GM23338 (cell line): ENCODE data around the gene PEPD. TPM values are rescaled to one million over a fixed set of nuclear protein-coding genes. Genes with fewer than 3 reads are reported as not detected.

ENCODE experiments used
- ATAC-seq: fragments of 200-7000 bp; cut with Tn5 transposase; 3 replicates; pipeline ENCODE4 v1.9.1; 2020
- DNase-seq: peaks from one replicate; pipeline ENCODE4 v3.0.0-alpha.2; 2015; ENCODE audit warnings: low spot score
- H2AFZ ChIP-seq: fragments of 200-600 bp; sonication (generic); 2 replicates; pipeline ENCODE4 v1.8.0; 2016; ENCODE audit warnings: antibody characterized with exemption, mild to moderate bottlenecking, moderate library complexity
- H3F3A ChIP-seq: fragments of 200-600 bp; sonication (generic); replicated peaks from 2 replicates; pipeline ENCODE4 v1.8.0; 2017; ENCODE audit warnings: antibody characterized with exemption, mixed run types, low read depth
- H3K27ac ChIP-seq: fragments of 200-600 bp; sonication (generic); 2 replicates; pipeline ENCODE4 v1.6.1; 2016; ENCODE audit warnings: low read depth
- H3K27me3 ChIP-seq: fragments of 200-600 bp; sonication (generic); 2 replicates; pipeline ENCODE4 v1.8.0; 2016; ENCODE audit warnings: mild to moderate bottlenecking, mixed run types, moderate library complexity; ENCODE audit not compliant: insufficient read depth
- H3K36me3 ChIP-seq: fragments of 200-600 bp; sonication (generic); 2 replicates; pipeline ENCODE4 v1.8.0; 2016; ENCODE audit warnings: mild to moderate bottlenecking; ENCODE audit not compliant: insufficient read depth
- H3K4me1 ChIP-seq: fragments of 200-600 bp; sonication (generic); 2 replicates; pipeline ENCODE4 v1.8.0; 2016; ENCODE audit warnings: mild to moderate bottlenecking, moderate library complexity; ENCODE audit not compliant: insufficient read depth
- H3K4me2 ChIP-seq: fragments of 200-600 bp; sonication (generic); 2 replicates; pipeline ENCODE4 v1.7.1; 2017; ENCODE audit warnings: mixed run types
- H3K4me3 ChIP-seq: fragments of 200-600 bp; sonication (generic); 2 replicates; pipeline ENCODE4 v1.6.1; 2016; ENCODE audit warnings: mixed run types
- H3K79me2 ChIP-seq: fragments of 200-600 bp; sonication (generic); replicated peaks from 2 replicates; pipeline ENCODE4 v1.8.0; 2017; ENCODE audit warnings: mild to moderate bottlenecking; ENCODE audit not compliant: insufficient read depth
- H3K9me2 ChIP-seq: fragments of 200-600 bp; sonication (generic); 2 replicates; pipeline ENCODE4 v1.8.0; 2017; ENCODE audit not compliant: insufficient read depth
- H4K20me1 ChIP-seq: fragments of 200-600 bp; sonication (generic); replicated peaks from 2 replicates; pipeline ENCODE4 v1.8.0; 2017; ENCODE audit warnings: mild to moderate bottlenecking; ENCODE audit not compliant: insufficient read depth
- H3K27ac Mint-ChIP-seq: 2 replicates; pipeline ENCODE4 v1.8.0; 2020; ENCODE audit warnings: inconsistent platforms, mild to moderate bottlenecking, moderate library complexity, mixed read lengths
- H3K27me3 Mint-ChIP-seq: 3 replicates; pipeline ENCODE4 v1.8.0; 2022; ENCODE audit warnings: low read depth, mild to moderate bottlenecking, moderate library complexity, mixed read lengths, inconsistent platforms; ENCODE audit not compliant: insufficient read depth, poor library complexity
- H3K36me3 Mint-ChIP-seq: 3 replicates; pipeline ENCODE4 v1.8.0; 2021; ENCODE audit warnings: low read depth, mild to moderate bottlenecking, inconsistent platforms, moderate library complexity, mixed read lengths
- H3K4me1 Mint-ChIP-seq: 3 replicates; pipeline ENCODE4 v1.8.0; 2020; ENCODE audit warnings: mild to moderate bottlenecking, inconsistent platforms, mixed read lengths
- H3K4me3 Mint-ChIP-seq: 3 replicates; pipeline ENCODE4 v1.8.0; 2021; ENCODE audit warnings: moderate library complexity, mild to moderate bottlenecking, inconsistent platforms, mixed read lengths
- H3K9me3 Mint-ChIP-seq: 3 replicates; pipeline ENCODE4 v1.8.0; 2020; ENCODE audit warnings: moderate library complexity, mild to moderate bottlenecking, inconsistent platforms, mixed read lengths
- CREB1 ChIP-seq: fragments of 250-450 bp; sonication (Bioruptor Pico); IDR thresholded peaks from 2 replicates; pipeline ENCODE4 v1.5.0; 2020; ENCODE audit warnings: low read depth, mild to moderate bottlenecking, moderate library complexity
- CTCF ChIP-seq, 2 experiments: fragments of 200-600 bp in 1 of 2; sonication (generic) in 1 of 2; conservative IDR thresholded peaks; 2 replicates each; pipeline versions ENCODE4 v1.5.1 to v1.6.1; 2016 to 2017; ENCODE audit warnings: antibody characterized with exemption in 2 of 2, low read depth in 2 of 2, mild to moderate bottlenecking in 2 of 2, moderate library complexity in 1 of 2
- ETS1 ChIP-seq: IDR thresholded peaks from 2 replicates; pipeline ENCODE4 v1.6.1; 2016; ENCODE audit warnings: antibody characterized with exemption
- EZH2 ChIP-seq: fragments of 200-600 bp; sonication (generic); IDR thresholded peaks from one replicate; pipeline ENCODE4 v1.8.0; 2017; ENCODE audit warnings: antibody characterized with exemption, mild to moderate bottlenecking, low read depth; ENCODE audit not compliant: unreplicated experiment
- EZH2phosphoT487 ChIP-seq: fragments of 200-600 bp; sonication (generic); IDR thresholded peaks from one replicate; pipeline ENCODE4 v1.8.1; 2018; ENCODE audit warnings: antibody characterized with exemption; ENCODE audit not compliant: unreplicated experiment
- JUNB ChIP-seq: IDR thresholded peaks from one replicate; pipeline ENCODE4 v1.6.1; 2016; ENCODE audit warnings: antibody characterized with exemption; ENCODE audit not compliant: unreplicated experiment
- NANOG ChIP-seq: IDR thresholded peaks from 2 replicates; pipeline ENCODE4 v1.6.1; 2016; ENCODE audit warnings: antibody characterized with exemption, borderline replicate concordance
- POLR2AphosphoS5 ChIP-seq: IDR thresholded peaks from 2 replicates; pipeline ENCODE4 v1.6.1; 2016; ENCODE audit warnings: antibody characterized with exemption, low read depth
- REST ChIP-seq: IDR thresholded peaks from one replicate; pipeline ENCODE4 v1.6.1; 2018; ENCODE audit warnings: antibody characterized with exemption; ENCODE audit not compliant: unreplicated experiment
- STAT1 ChIP-seq: IDR thresholded peaks from one replicate; pipeline ENCODE4 v1.6.1; 2016; ENCODE audit warnings: antibody characterized with exemption; ENCODE audit not compliant: unreplicated experiment
- ZNF114 ChIP-seq: fragments of 250-450 bp; sonication (Bioruptor Pico); IDR thresholded peaks from 2 replicates; pipeline ENCODE4 v1.5.0; 2020; ENCODE audit warnings: mild to moderate bottlenecking, moderate library complexity
- ZNF331 ChIP-seq: fragments of 250-450 bp; sonication (Bioruptor Pico); IDR thresholded peaks from 2 replicates; pipeline ENCODE4 v1.5.0; 2020; ENCODE audit warnings: low read depth, mild to moderate bottlenecking, moderate library complexity
- ZNF462 ChIP-seq: fragments of 250-450 bp; sonication (Bioruptor Pico); IDR thresholded peaks from 2 replicates; pipeline ENCODE4 v1.5.0; 2020; ENCODE audit warnings: mild to moderate bottlenecking, moderate library complexity
- polyA plus RNA-seq: library from polyadenylated mRNA; unstranded; fragments of >200 nt; fragmentation: Nextera tagmentation; extraction: Ambion mirVana; gene quantifications from 2 replicates; pipeline ENCODE4 v1.2.1, GENCODE V29; 2016
- total RNA-seq: library from RNA; depleted of rRNA; stranded (reverse); fragments of >200 nt; shearing (Covaris generic); gene quantifications from 2 replicates; pipeline ENCODE4 v1.2.3, GENCODE V29; 2014

The PEPD gene
- total and polyA plus RNA-seq, 2 experiments from 2014 or later = 81.7 to 89.2 TPM

DNA sequence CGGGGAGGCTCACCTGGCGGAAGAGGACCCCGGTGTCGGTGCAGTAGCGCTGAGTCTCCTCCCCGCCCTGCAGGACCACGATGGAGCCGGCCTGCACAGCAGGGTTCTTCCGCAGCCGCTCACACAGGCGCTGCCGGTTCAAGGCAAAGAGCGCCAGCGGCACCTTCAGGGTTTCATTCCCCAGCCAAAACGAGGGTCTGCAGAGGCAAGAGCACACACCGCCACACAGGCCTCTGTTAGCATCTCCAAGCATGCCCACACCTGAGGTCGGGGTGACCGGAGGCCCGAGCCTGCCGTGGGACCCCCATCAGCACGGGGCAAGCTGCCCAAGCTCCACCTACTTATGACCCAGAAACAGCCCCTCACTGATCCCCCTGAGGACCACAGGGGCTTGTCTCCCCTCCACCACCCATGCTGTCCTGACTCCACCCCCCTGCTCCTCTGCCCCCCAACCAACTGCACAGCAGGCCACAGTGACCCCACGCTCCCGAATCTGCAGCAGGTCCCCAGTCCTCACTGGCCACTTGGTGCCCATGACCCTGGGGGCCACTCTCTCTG is 8.9 kb downstream of the PEPD start:
- H2AFZ ChIP-seq = no peak overlapping the region
- DNase-seq = no peak
- H3K4me1 ChIP-seq = peaks cover 19% of the 10 kb centered on the region
- peaks cover 12% of the 10 kb centered on the region for H3K27me3 Mint-ChIP-seq
- ATAC-seq = no peak
- no peak for TF ChIP-seq REST
- TF ChIP-seq CREB1 (CRISPR knock-in tag) = no peak
- TF ChIP-seq POLR2AphosphoS5 = no peak
- no peak for TF ChIP-seq EZH2
- TF ChIP-seq EZH2phosphoT487 = no peak
- TF ChIP-seq STAT1 = no peak
- TF ChIP-seq JUNB = no peak
- no peak for TF ChIP-seq CTCF (conservative IDR thresholded peaks at IDR 0.05; ENCODE audit: low read depth in 2 of 2)
- TF ChIP-seq ETS1 = no peak
- TF ChIP-seq ZNF114 (CRISPR knock-in tag) = no peak
- no peak for TF ChIP-seq NANOG
- TF ChIP-seq ZNF331 (CRISPR knock-in tag) = no peak
- TF ChIP-seq ZNF462 (CRISPR knock-in tag) = no peak
- H3K27me3 ChIP-seq = no peaks in the 10 kb centered on the region
- no peaks in the 10 kb centered on the region for H3F3A ChIP-seq
- H3K27ac ChIP-seq = no peak overlapping the region
- H3K4me1 Mint-ChIP-seq = peaks cover 35% of the 10 kb centered on the region
- H3K27ac Mint-ChIP-seq = no peak overlapping the region
- H3K4me3 ChIP-seq = no peak overlapping the region
- H3K9me3 Mint-ChIP-seq = no peaks in the 10 kb centered on the region
- no peaks in the 10 kb centered on the region for H3K36me3 ChIP-seq
- no peak overlapping the region for H3K4me2 ChIP-seq
- peaks cover 3% of the 10 kb centered on the region; the same call in 2 of the 3 replicates for H3K36me3 Mint-ChIP-seq
- H3K79me2 ChIP-seq = peaks cover 32% of the 10 kb centered on the region
- H4K20me1 ChIP-seq = peaks cover 3% of the 10 kb centered on the region; the same call in 1 of the 2 replicates
- H3K9me2 ChIP-seq = no peaks in the 10 kb centered on the region
- no peak overlapping the region for H3K4me3 Mint-ChIP-seq
